NCI-H1930 (cell line): ENCODE results near the gene ISYNA1.

Experiments
- DNase-seq, 2 experiments: peaks; one replicate each; lab custom pipeline; 2025; lab: John Stamatoyannopoulos, UW

Gene ISYNA1

GRCh38 chr19:18392417-18392816 is 45.5 kb downstream of the ISYNA1 start:
- DNase-seq = no peak

GRCh38 chr19:18391509-18392075 is 46.3 kb downstream of the ISYNA1 start:
- DNase-seq = no peak

- DNase-seq = no peak
Observed at GRCh38 chr19:18390065-18390907, 47.6 kb downstream of the ISYNA1 start.

- no peak for DNase-seq
Observed at GRCh38 chr19:18389726-18390064, 48.2 kb downstream of the ISYNA1 start.

GRCh38 chr19:18388960-18389725 is 48.8 kb downstream of the ISYNA1 start:
- DNase-seq = no peak

GRCh38 chr19:18388100-18388959 is 49.6 kb downstream of the ISYNA1 start:
- peak; percentile 28 to 64 for DNase-seq

- no peak for DNase-seq
Observed at GRCh38 chr19:18386543-18387271, 51.2 kb downstream of the ISYNA1 start.

GRCh38 chr19:18385675-18386542 is 52.0 kb downstream of the ISYNA1 start, which contains the start of gene GDF15:
GDF15 (plus strand) TSS chr19:18386158; CDS start chr19:18386190, 32 bp downstream.
- no peak for DNase-seq

GRCh38 chr19:18385359-18385674 is 52.6 kb downstream of the ISYNA1 start:
- no peak for DNase-seq

- DNase-seq = no peak
Observed at GRCh38 chr19:18384775-18385174, 53.2 kb downstream of the ISYNA1 start.
